Astrocyte (in vitro differentiated cells and primary cell): Measurements from ENCODE around the gene TRIM15. TPM values are rescaled to one million over a fixed set of nuclear protein-coding genes. Genes with fewer than 3 reads are reported as not detected.
"Not testable (repeated sequence)": the region's sequence is repeated elsewhere in the genome, so short reads cannot be mapped to it uniquely, and the experiment has no call there.

ENCODE experiments used
- DNase-seq: peaks from one replicate; pipeline ENCODE4 v3.0.0-alpha.2; 2010; ENCODE audit warnings: low read depth
- FAIRE-seq: peaks from 2 replicates; lab custom pipeline; 2011; peaks lifted over from hg19 to GRCh38; lab: Jason Lieb, UNC
- H2AFZ ChIP-seq: 2 replicates; pipeline ENCODE4 v1.6.0; 2012; ENCODE audit warnings: low read depth, low read length, inconsistent platforms
- H3K27ac ChIP-seq: 2 replicates; pipeline ENCODE4 v1.5.1; 2011; ENCODE audit warnings: low read depth, low read length, inconsistent platforms
- H3K27me3 ChIP-seq: 2 replicates; pipeline ENCODE4 v1.6.0; 2011; ENCODE audit warnings: low read length, inconsistent platforms; ENCODE audit not compliant: insufficient read depth
- H3K36me3 ChIP-seq: 2 replicates; pipeline ENCODE4 v1.5.1; 2011; ENCODE audit warnings: low read length, inconsistent platforms; ENCODE audit not compliant: insufficient read depth
- H3K4me1 ChIP-seq: 2 replicates; pipeline ENCODE4 v1.5.1; 2011; ENCODE audit warnings: low read length, inconsistent platforms; ENCODE audit not compliant: insufficient read depth
- H3K4me2 ChIP-seq: 2 replicates; pipeline ENCODE4 v1.6.0; 2012; ENCODE audit warnings: low read length, inconsistent platforms
- H3K4me3 ChIP-seq: 2 replicates; pipeline ENCODE4 v1.5.1; 2011; ENCODE audit warnings: low read depth, mild to moderate bottlenecking, low read length, inconsistent platforms; ENCODE audit not compliant: insufficient read depth
- H3K79me2 ChIP-seq: 2 replicates; pipeline ENCODE4 v1.6.0; 2012; ENCODE audit warnings: mild to moderate bottlenecking, low read length, inconsistent platforms; ENCODE audit not compliant: insufficient read depth
- H3K9ac ChIP-seq: 2 replicates; pipeline ENCODE4 v1.6.0; 2012; ENCODE audit warnings: mild to moderate bottlenecking, low read length, inconsistent platforms
- H3K9me3 ChIP-seq: 2 replicates; pipeline ENCODE4 v1.5.1; 2012; ENCODE audit warnings: low read depth, mild to moderate bottlenecking, low read length, inconsistent platforms; ENCODE audit not compliant: insufficient read depth
- H4K20me1 ChIP-seq: 2 replicates; pipeline ENCODE4 v1.6.0; 2012; ENCODE audit warnings: low read length, inconsistent platforms; ENCODE audit not compliant: insufficient read depth
- H3K27ac Mint-ChIP-seq: one replicate; pipeline ENCODE4 v1.8.0; 2021; ENCODE audit warnings: mild to moderate bottlenecking, mixed read lengths; ENCODE audit not compliant: unreplicated experiment
- H3K27me3 Mint-ChIP-seq: one replicate; pipeline ENCODE4 v1.8.0; 2021; ENCODE audit warnings: low read depth, mixed read lengths; ENCODE audit not compliant: unreplicated experiment
- H3K36me3 Mint-ChIP-seq: one replicate; pipeline ENCODE4 v1.8.0; 2021; ENCODE audit warnings: low read depth, mixed read lengths; ENCODE audit not compliant: unreplicated experiment
- H3K4me1 Mint-ChIP-seq: one replicate; pipeline ENCODE4 v1.8.0; 2021; ENCODE audit warnings: low read depth, mixed read lengths; ENCODE audit not compliant: unreplicated experiment
- H3K4me3 Mint-ChIP-seq: one replicate; pipeline ENCODE4 v1.8.0; 2021; ENCODE audit warnings: mild to moderate bottlenecking, moderate library complexity, mixed read lengths; ENCODE audit not compliant: unreplicated experiment
- H3K9me3 Mint-ChIP-seq: one replicate; pipeline ENCODE4 v1.8.0; 2021; ENCODE audit warnings: mild to moderate bottlenecking, mixed read lengths; ENCODE audit not compliant: unreplicated experiment
- total RNA-seq: library from RNA; stranded (reverse); gene quantifications from 2 replicates; pipeline ENCODE4 v1.2.1, GENCODE V29; 2021

TRIM15 gene
- total RNA-seq, 1 donor from 2014 or later, result not detected

DNA sequence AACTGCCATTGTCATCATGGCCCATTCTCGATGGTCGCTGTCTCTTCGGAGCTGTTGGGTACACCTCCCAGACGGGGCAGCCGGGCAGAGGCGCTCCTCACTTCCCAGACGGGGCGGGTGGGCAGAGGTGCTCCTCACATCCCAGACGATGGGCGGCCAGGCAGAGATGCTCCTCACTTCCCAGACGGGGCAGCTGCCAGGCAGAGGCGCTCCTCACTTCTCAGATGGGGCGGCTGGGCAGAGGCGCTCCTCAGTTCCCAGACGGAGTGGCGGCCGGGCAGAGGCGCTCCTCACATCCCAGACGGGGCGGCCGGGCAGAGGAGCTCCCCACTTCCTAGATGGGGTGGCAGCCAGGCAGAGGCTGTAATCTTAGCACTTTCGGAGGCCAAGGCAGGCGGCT lies 58.6 kb downstream of the TRIM15 start:
- H3K27ac ChIP-seq, H3K79me2 ChIP-seq, H3K4me1 Mint-ChIP-seq, H3K4me2 ChIP-seq, FAIRE-seq, H3K36me3 Mint-ChIP-seq, H3K9ac ChIP-seq, H3K4me3 Mint-ChIP-seq, H4K20me1 ChIP-seq, DNase-seq, H3K9me3 ChIP-seq, H3K4me1 ChIP-seq, H2AFZ ChIP-seq, H3K4me3 ChIP-seq, H3K27me3 Mint-ChIP-seq, H3K36me3 ChIP-seq, H3K27ac Mint-ChIP-seq, H3K27me3 ChIP-seq: not testable (repeated sequence)
- H3K9me3 Mint-ChIP-seq, result peaks cover 20% of the 10 kb centered on the region

Other genes with a start within 250 kb of the TRIM15 start
- 327 and 501 TPM in 2 replicates for gene HLA-A, start 221.0 kb upstream of the TRIM15 start, total RNA-seq
- 16.8 and 21.0 TPM in 2 replicates for gene POLR1H, start 102.3 kb upstream of the TRIM15 start, total RNA-seq
- gene PPP1R11, start 96.3 kb upstream of the TRIM15 start, total RNA-seq, result 37.8 and 40.8 TPM in 2 replicates
- not detected in 2 replicates for gene RNF39, start 87.8 kb upstream of the TRIM15 start, total RNA-seq
- not detected in 2 replicates for gene TRIM31, start 50.5 kb upstream of the TRIM15 start, total RNA-seq
- not detected in 2 replicates for gene TRIM40, start 27.4 kb upstream of the TRIM15 start, total RNA-seq
- not detected in 2 replicates for gene TRIM10, start 2.3 kb upstream of the TRIM15 start, total RNA-seq
- 51.7 and 52.8 TPM in 2 replicates for gene TRIM26, start 49.9 kb downstream of the TRIM15 start, total RNA-seq
- gene TRIM39, start 163.4 kb downstream of the TRIM15 start, total RNA-seq, result 18.3 and 20.7 TPM in 2 replicates
- gene RPP21, start 181.6 kb downstream of the TRIM15 start, total RNA-seq, result 33.5 and 41.8 TPM in 2 replicates